Measurements from ENCODE around the gene HSPB6. TPM values are rescaled to one million over a fixed set of nuclear protein-coding genes. Genes with fewer than 3 reads are reported as not detected.

Gene HSPB6
- total RNA-seq, 1 experiment from 2014 or later, result 2.7 TPM

DNA sequence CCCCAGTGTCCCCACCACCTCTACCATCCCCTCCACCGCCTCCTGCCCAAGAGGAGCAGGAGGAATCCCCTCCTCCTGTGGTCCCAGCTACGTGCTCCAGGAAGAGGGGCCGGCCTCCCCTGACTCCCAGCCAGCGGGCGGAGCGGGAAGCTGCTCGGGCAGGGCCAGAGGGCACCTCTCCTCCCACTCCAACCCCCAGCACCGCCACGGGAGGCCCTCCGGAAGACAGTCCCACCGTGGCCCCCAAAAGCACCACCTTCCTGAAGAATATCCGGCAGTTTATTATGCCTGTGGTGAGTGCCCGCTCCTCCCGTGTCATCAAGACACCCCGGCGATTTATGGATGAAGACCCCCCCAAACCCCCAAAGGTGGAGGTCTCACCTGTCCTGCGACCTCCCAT lies 36.2 kb downstream of the HSPB6 start:
- no peak for TF ChIP-seq EZH2 (IDR thresholded peaks at IDR 0.05; ENCODE audit: low read depth)
- TF ChIP-seq, protein P1, sequence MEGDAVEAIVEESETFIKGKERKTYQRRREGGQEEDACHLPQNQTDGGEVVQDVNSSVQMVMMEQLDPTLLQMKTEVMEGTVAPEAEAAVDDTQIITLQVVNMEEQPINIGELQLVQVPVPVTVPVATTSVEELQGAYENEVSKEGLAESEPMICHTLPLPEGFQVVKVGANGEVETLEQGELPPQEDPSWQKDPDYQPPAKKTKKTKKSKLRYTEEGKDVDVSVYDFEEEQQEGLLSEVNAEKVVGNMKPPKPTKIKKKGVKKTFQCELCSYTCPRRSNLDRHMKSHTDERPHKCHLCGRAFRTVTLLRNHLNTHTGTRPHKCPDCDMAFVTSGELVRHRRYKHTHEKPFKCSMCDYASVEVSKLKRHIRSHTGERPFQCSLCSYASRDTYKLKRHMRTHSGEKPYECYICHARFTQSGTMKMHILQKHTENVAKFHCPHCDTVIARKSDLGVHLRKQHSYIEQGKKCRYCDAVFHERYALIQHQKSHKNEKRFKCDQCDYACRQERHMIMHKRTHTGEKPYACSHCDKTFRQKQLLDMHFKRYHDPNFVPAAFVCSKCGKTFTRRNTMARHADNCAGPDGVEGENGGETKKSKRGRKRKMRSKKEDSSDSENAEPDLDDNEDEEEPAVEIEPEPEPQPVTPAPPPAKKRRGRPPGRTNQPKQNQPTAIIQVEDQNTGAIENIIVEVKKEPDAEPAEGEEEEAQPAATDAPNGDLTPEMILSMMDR (conservative IDR thresholded peaks at IDR 0.05), result no peak
- H3F3A ChIP-seq (ENCODE audit: insufficient read depth, low read depth), result peaks cover 6% of the 10 kb centered on the region; the same call in 1 of the 2 replicates
- ChIA-PET CTCF (no interaction called here), POLR2A (ENCODE audit: unreplicated experiment) (no interaction called here)
- DNase-seq, result no peak
- no TSS peak for BruUV-seq (replicated peaks)
- no peak overlapping the region for H2AFZ ChIP-seq
- intact Hi-C loops (cut with micrococcal nuclease; ENCODE audit: unreplicated experiment), result no loop called here
- H3K27me3 ChIP-seq (ENCODE audit: insufficient read depth, low read depth), result no peaks in the 10 kb centered on the region
- no peak overlapping the region for H3K4me2 ChIP-seq
- H3K27ac ChIP-seq, result no peak overlapping the region
- peaks cover 10% of the 10 kb centered on the region for H3K4me1 ChIP-seq (replicated peaks; ENCODE audit: insufficient read depth)
- no peaks in the 10 kb centered on the region for H3K36me3 ChIP-seq (ENCODE audit: low read depth)
- H3K79me2 ChIP-seq (ENCODE audit: low read depth), result peaks cover 23% of the 10 kb centered on the region
- no peaks in the 10 kb centered on the region for H3K9me2 ChIP-seq (ENCODE audit: insufficient read depth)
- H3K4me3 ChIP-seq, result no peak overlapping the region
- no peaks in the 10 kb centered on the region for H3K9me3 ChIP-seq (ENCODE audit: insufficient read depth, low read depth)
- peaks cover 14% of the 10 kb centered on the region for H4K20me1 ChIP-seq (ENCODE audit: insufficient read depth)

DNA sequence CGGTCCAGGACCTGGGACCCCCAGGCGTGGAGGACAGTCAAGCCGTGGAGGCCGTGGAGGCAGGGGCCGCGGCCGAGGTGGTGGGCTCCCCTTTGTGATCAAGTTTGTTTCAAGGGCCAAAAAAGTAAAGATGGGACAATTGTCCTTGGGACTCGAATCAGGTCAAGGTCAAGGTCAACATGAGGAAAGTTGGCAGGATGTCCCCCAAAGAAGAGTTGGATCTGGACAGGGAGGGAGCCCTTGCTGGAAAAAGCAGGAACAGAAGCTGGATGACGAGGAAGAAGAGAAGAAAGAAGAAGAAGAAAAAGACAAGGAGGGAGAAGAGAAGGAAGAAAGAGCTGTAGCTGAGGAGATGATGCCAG lies 36.7 kb downstream of the HSPB6 start:
- H3K79me2 ChIP-seq (ENCODE audit: low read depth), result peaks cover 28% of the 10 kb centered on the region
- no peak overlapping the region for H3K4me2 ChIP-seq
- H2AFZ ChIP-seq, result no peak overlapping the region
- CTCF ChIA-PET, result no interaction called here
- no peak for DNase-seq
- TF ChIP-seq, protein P1 (conservative IDR thresholded peaks at IDR 0.05), result no peak
- no peak for TF ChIP-seq EZH2 (IDR thresholded peaks at IDR 0.05; ENCODE audit: low read depth)
- no peak overlapping the region for H3K27ac ChIP-seq
- intact Hi-C loops (cut with micrococcal nuclease; ENCODE audit: unreplicated experiment), result no loop called here
- peaks cover 15% of the 10 kb centered on the region for H3K4me1 ChIP-seq (replicated peaks; ENCODE audit: insufficient read depth)
- H4K20me1 ChIP-seq (ENCODE audit: insufficient read depth), result peaks cover 14% of the 10 kb centered on the region
- no peaks in the 10 kb centered on the region for H3K9me2 ChIP-seq (ENCODE audit: insufficient read depth)
- H3K36me3 ChIP-seq (ENCODE audit: low read depth), result no peaks in the 10 kb centered on the region
- no peak overlapping the region for H3K4me3 ChIP-seq
- peaks cover 6% of the 10 kb centered on the region; the same call in 1 of the 2 replicates for H3F3A ChIP-seq (ENCODE audit: insufficient read depth, low read depth)
- POLR2A ChIA-PET (ENCODE audit: unreplicated experiment), result no interaction called here
- no peaks in the 10 kb centered on the region for H3K27me3 ChIP-seq (ENCODE audit: insufficient read depth, low read depth)
- H3K9me3 ChIP-seq (ENCODE audit: insufficient read depth, low read depth), result no peaks in the 10 kb centered on the region
- no TSS peak for BruUV-seq (replicated peaks)

DNA sequence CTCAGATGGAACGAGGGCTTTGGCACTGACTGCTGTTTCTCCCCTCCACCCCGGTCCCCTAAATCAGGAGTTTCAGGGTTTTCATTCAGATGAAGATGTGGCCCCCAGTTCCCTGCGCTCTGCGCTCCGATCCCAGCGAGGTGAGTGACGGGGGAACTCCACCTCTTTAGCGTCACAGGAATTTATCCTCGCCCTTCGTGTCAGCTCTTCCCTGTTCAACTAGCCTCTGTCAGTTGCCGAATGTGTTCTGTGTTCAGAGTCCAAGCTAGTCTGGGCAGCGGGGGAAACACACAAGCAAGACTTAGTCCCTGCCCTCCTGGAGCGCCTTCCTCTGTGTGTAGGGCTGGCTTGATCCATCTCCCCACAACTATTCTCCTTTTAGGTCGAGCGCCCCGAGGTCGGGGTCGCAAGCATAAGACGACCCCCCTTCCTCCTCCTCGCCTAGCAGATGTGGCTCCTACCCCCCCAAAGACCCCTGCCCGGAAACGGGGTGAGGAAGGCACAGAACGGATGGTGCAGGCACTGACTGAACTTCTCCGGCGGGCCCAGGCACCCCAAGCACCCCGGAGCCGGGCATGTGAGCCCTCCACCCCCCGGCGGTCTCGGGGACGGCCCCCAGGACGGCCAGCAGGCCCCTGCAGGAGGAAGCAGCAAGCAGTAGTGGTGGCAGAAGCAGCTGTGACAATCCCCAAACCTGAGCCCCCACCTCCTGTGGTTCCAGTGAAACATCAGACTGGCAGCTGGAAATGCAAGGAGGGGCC lies 37.2 kb downstream of the HSPB6 start:
- intact Hi-C loops (cut with micrococcal nuclease; ENCODE audit: unreplicated experiment), result loop anchor here (5.0 kb wide), 1 partner anchor 402 kb away; no protein-coding TSS in a partner anchor
- H3K27ac ChIP-seq, result no peak overlapping the region
- BruUV-seq (replicated peaks), result no TSS peak

More for the DNA sequence above, 37.2 kb downstream of the HSPB6 start:
- peaks cover 6% of the 10 kb centered on the region; the same call in 1 of the 2 replicates for H3F3A ChIP-seq (ENCODE audit: insufficient read depth, low read depth)
- no peaks in the 10 kb centered on the region for H3K36me3 ChIP-seq (ENCODE audit: low read depth)
- peaks cover 20% of the 10 kb centered on the region for H3K4me1 ChIP-seq (replicated peaks; ENCODE audit: insufficient read depth)
- H2AFZ ChIP-seq, result no peak overlapping the region
- H3K4me2 ChIP-seq, result peak overlapping the region; percentile 83
- peaks cover 34% of the 10 kb centered on the region for H3K79me2 ChIP-seq (ENCODE audit: low read depth)
- H3K9me2 ChIP-seq (ENCODE audit: insufficient read depth), result no peaks in the 10 kb centered on the region
- TF ChIP-seq, protein P1 (conservative IDR thresholded peaks at IDR 0.05), result no peak
- TF ChIP-seq EZH2 (IDR thresholded peaks at IDR 0.05; ENCODE audit: low read depth), result no peak
- peak overlapping the region; percentile 79; the same call in 1 of the 2 replicates for H3K4me3 ChIP-seq
- peaks cover 14% of the 10 kb centered on the region for H4K20me1 ChIP-seq (ENCODE audit: insufficient read depth)
- CTCF ChIA-PET, result no interaction called here
- H3K9me3 ChIP-seq (ENCODE audit: insufficient read depth, low read depth), result no peaks in the 10 kb centered on the region
- H3K27me3 ChIP-seq (ENCODE audit: insufficient read depth, low read depth), result no peaks in the 10 kb centered on the region
- DNase-seq, result no peak
- POLR2A ChIA-PET (ENCODE audit: unreplicated experiment), result interaction anchor here (0.6 kb wide), 1 partner anchor 456 kb away, joined by 4 read pairs; no protein-coding TSS in a partner anchor
